Measurements from ENCODE around the gene GPR153.

GRCh38 chr1:6209661-6210580 lies 51.0 kb downstream of the GPR153 start:
- TF ChIP-seq, protein P1, sequence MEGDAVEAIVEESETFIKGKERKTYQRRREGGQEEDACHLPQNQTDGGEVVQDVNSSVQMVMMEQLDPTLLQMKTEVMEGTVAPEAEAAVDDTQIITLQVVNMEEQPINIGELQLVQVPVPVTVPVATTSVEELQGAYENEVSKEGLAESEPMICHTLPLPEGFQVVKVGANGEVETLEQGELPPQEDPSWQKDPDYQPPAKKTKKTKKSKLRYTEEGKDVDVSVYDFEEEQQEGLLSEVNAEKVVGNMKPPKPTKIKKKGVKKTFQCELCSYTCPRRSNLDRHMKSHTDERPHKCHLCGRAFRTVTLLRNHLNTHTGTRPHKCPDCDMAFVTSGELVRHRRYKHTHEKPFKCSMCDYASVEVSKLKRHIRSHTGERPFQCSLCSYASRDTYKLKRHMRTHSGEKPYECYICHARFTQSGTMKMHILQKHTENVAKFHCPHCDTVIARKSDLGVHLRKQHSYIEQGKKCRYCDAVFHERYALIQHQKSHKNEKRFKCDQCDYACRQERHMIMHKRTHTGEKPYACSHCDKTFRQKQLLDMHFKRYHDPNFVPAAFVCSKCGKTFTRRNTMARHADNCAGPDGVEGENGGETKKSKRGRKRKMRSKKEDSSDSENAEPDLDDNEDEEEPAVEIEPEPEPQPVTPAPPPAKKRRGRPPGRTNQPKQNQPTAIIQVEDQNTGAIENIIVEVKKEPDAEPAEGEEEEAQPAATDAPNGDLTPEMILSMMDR (IDR thresholded peaks at IDR 0.05; ENCODE audit: low read depth, low read length, missing input control), result no peak
- no peak for TF ChIP-seq RXRA (IDR thresholded peaks at IDR 0.05)
- TF ChIP-seq MAX (IDR thresholded peaks at IDR 0.05), result no peak
- TF ChIP-seq JUND (IDR thresholded peaks at IDR 0.05), result no peak
- no peak for TF ChIP-seq SP1 (IDR thresholded peaks at IDR 0.05)
- TF ChIP-seq TAF1 (conservative IDR thresholded peaks at IDR 0.05), result no peak
- no peak for TF ChIP-seq EGR1 (IDR thresholded peaks at IDR 0.05; ENCODE audit: low read depth in 2 of 2)
- TF ChIP-seq YY1 (IDR thresholded peaks at IDR 0.05), result no peak
- TF ChIP-seq RAD21 (IDR thresholded peaks at IDR 0.05), result no peak

All from liver (tissue), 3 donors.